ENCODE results near the gene DMD.

DMD gene

DNA sequence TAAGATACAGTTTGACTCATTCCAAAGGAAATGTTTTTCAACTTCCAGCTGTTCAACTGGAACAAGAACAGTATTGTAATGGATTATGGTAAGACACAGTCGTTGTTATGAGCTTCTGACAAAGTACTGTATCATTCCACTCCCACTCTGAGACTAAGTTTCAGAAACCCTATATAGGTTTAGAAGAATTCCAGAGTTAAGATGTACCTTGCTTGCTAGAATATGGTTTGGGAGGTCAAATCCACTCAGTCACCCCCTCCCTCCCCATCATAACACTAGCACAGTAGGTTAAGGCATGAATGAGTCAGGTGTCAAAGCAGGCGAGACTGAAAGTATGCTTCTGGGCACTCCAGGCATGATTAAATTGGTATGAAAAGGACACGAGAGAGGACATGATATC lies 339.7 kb downstream of the DMD start:
- TF ChIP-seq, protein P1, sequence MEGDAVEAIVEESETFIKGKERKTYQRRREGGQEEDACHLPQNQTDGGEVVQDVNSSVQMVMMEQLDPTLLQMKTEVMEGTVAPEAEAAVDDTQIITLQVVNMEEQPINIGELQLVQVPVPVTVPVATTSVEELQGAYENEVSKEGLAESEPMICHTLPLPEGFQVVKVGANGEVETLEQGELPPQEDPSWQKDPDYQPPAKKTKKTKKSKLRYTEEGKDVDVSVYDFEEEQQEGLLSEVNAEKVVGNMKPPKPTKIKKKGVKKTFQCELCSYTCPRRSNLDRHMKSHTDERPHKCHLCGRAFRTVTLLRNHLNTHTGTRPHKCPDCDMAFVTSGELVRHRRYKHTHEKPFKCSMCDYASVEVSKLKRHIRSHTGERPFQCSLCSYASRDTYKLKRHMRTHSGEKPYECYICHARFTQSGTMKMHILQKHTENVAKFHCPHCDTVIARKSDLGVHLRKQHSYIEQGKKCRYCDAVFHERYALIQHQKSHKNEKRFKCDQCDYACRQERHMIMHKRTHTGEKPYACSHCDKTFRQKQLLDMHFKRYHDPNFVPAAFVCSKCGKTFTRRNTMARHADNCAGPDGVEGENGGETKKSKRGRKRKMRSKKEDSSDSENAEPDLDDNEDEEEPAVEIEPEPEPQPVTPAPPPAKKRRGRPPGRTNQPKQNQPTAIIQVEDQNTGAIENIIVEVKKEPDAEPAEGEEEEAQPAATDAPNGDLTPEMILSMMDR (conservative IDR thresholded peaks at IDR 0.05) = no peak
- H3K27ac ChIP-seq = no peak overlapping the region

DNA sequence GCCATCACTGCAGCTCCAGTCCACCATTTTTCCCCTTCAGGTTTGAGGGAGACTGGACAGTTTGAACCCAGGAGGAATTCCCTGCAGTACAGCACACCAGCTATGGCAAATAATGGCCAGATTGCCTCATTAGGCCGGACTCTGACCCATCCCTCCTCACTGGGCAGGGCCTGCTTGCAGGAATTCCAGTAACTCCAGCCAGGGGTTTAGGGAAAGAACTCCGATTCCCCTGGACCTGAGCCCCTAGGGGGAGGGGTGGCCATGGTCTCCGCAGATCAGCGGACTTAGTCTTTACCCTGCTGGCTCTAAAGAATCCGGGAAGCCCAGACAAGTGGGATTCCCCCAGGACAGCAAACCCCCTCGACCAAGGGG lies 342.8 kb downstream of the DMD start:
- H3K27ac ChIP-seq = no peak overlapping the region
- TF ChIP-seq, protein P1 (conservative IDR thresholded peaks at IDR 0.05) = no peak

DNA sequence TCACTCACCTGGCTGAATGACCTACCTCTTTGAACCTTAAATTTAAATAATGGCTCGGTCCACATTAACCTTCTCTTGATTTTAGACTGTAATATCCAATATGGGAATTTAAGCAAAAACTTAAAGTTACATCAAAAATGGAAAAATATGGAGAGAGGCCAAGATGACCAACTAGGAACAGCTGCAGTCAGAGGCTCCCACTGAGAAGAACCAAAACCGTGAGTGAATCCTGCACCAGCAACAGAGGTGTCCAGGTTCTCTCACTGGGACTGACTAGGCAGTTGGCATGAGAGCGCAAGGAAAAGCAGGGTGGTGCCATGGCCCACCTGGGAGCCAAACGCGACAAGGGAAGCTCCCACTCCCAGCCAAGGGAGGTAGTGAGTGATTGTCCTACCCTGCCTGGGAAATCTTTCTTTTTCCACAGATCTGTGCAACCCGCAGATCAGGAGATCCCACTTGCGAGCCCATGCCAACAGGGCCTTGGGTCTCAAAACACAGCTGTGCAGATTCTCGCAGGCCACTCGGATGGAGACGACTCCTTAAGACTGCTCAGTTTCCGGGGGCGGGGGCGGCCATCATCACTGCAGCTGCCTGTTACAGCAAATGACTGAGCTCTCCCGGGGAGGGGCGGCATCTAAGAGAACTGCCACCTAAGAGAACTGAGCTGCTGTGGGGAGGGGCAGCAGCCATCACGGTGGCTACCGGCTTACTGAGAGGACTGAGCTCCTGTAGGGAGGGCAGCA lies 343.4 kb downstream of the DMD start:
- no peak overlapping the region for H3K27ac ChIP-seq
- TF ChIP-seq, protein P1 (conservative IDR thresholded peaks at IDR 0.05) = no peak

DNA sequence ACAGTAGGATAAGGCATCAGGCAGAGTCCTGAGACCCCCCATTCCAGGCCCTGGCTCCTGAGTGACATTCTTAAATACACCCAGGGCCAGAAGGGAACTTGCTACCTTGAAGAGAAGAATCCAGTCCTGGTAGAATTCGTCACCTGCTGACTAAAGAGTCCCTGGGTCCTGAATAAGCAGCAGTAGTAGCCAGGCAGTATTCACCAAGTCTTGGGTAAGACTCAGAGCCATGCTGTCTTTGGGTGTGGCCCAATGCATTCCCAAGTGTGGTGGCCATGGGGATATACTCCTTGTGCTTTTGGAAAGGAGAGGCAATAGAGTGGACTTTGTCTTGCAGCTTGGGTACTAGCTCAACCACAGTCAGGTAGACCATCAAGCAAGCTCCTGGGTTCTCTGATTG lies 359.1 kb downstream of the DMD start:
- TF ChIP-seq, protein P1 (conservative IDR thresholded peaks at IDR 0.05) = no peak
- no peak overlapping the region for H3K27ac ChIP-seq

DNA sequence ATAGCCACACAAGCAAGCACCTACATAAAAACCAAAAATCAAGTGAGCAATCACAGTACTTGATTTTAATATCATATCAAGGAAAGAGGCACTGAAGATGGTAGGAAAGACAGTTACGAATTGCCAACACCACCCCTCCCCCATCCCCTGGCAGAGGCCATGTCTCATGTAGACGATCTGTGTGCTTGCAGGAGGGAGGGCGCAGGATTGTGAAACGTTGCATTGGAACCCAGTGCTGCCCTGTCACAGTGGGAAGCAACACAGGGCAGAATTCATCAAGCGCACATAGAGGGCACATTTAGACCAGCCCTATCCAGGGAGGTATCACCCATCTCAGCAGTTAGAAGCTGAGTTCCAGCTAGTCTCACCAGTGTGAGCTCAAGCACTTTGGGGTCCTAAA lies 359.8 kb downstream of the DMD start:
- TF ChIP-seq, protein P1 (conservative IDR thresholded peaks at IDR 0.05) = no peak
- H3K27ac ChIP-seq = no peak overlapping the region

DNA sequence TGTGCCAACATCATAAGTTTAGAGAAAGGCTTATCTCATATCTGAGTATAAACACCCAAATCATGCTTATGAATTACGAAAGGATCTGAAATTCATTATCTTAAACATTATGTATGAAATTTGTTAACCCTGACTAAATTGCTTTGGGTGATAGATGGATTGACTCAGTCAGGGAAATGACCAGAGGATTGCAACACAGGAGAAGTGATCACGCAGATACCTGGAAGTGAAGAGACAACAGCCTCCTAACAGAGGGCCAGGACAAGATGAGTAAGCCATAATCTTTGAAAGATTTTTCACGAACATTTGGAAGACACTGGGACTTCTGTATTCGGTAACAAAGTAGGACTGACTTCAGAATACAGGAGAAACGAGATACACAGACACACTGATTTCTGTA lies 363.4 kb downstream of the DMD start:
- TF ChIP-seq, protein P1 (conservative IDR thresholded peaks at IDR 0.05) = no peak
- no peak overlapping the region for H3K27ac ChIP-seq

DNA sequence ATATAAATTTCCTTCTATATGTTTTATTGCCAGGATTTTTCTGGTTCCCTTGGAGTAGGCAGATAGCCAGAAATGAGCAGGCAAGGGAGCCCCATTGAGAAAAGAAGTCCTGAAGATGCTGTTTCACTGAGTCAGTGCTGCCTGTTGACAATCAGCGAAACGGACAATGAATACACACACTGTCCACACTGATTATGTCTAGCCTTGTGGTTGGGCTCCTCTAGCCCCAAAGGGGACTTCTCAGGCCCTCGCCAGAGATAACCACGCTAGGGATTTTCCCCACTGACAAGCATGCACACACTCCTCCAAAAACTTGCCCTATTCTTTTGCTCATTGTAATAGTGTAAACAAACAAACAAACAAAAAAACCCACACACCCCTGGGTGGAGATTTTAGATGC lies 369.3 kb downstream of the DMD start:
- TF ChIP-seq, protein P1 (conservative IDR thresholded peaks at IDR 0.05) = no peak

More for the DNA sequence above, 369.3 kb downstream of the DMD start:
- no peak overlapping the region for H3K27ac ChIP-seq

Measured in VCaP (cell line).